Esophagus muscularis mucosa (tissue), 4 donors: ENCODE results near the gene TGFB1I1. TPM values are rescaled to one million over a fixed set of nuclear protein-coding genes. Genes with fewer than 3 reads are reported as not detected.
"Not testable (repeated sequence)": the region's sequence is repeated elsewhere in the genome, so short reads cannot be mapped to it uniquely, and the experiment has no call there.

Experiments
- DNase-seq: peaks from one replicate; pipeline ENCODE4 v3.0.0-alpha.2; 2017; ENCODE audit errors: extremely low spot score
- H3K27ac ChIP-seq, 4 donors: fragments of 200-600 bp; sonication (generic); replicated peaks in 1 of 4; 1 replicate in 3 of 4; 2 replicates in 1 of 4; pipeline ENCODE4 v1.5.1; 2016 to 2019; ENCODE audit warnings: mild to moderate bottlenecking in 1 of 4
- H3K27me3 ChIP-seq, 4 donors: fragments of 200-600 bp; sonication (generic); one replicate each; pipeline versions ENCODE4 v1.5.1 to v1.6.0; 2016 to 2019
- H3K36me3 ChIP-seq, 4 donors: fragments of 200-600 bp; sonication (generic); one replicate each; pipeline ENCODE4 v1.5.1; 2016 to 2019
- H3K4me1 ChIP-seq, 4 donors: fragments of 200-600 bp; sonication (generic); one replicate each; pipeline ENCODE4 v1.5.1; 2016 to 2019
- H3K4me3 ChIP-seq, 4 donors: fragments of 200-600 bp; sonication (generic); 1 replicate in 2 of 4; 2 replicates in 2 of 4; pipeline ENCODE4 v1.5.1; 2016 to 2019; ENCODE audit warnings: mild to moderate bottlenecking in 4 of 4, moderate library complexity in 1 of 4
- H3K9me3 ChIP-seq, 4 donors: fragments of 200-600 bp; sonication (generic); 1 replicate in 3 of 4; 2 replicates in 1 of 4; pipeline ENCODE4 v1.5.1; 2016 to 2019
- EP300 ChIP-seq: sonication (generic); formaldehyde crosslinking; IDR thresholded peaks from one replicate; pipeline ENCODE4 v1.6.1; 2017; ENCODE audit warnings: antibody characterized with exemption
- POLR2A ChIP-seq: fragments of 450-650 bp; IDR thresholded peaks from one replicate; pipeline ENCODE4 v1.6.1; 2017; ENCODE audit warnings: antibody characterized with exemption, moderate library complexity, mild to moderate bottlenecking, low read depth
- POLR2AphosphoS5 ChIP-seq, 2 donors: sonication (generic); formaldehyde crosslinking; IDR thresholded peaks; one replicate each; pipeline ENCODE4 v1.6.1; 2017; ENCODE audit warnings: antibody characterized with exemption in 2 of 2
- WGBS: methylation state at CpG from one replicate; pipeline ENCODE4 v1.1.5; 2018; 5-methylcytosine and 5-hydroxymethylcytosine counted together
- intact Hi-C: fragments of 100-400 bp; cut with DNase I; formaldehyde crosslinking; loops from one replicate; pipeline ENCODE4 v1.15.1; 2023
- total RNA-seq, 4 donors: library from RNA; depleted of rRNA; stranded (reverse); fragments of >200 nt; gene quantifications; one replicate each; pipeline versions ENCODE4 v1.1.0 to v1.2.1, GENCODE V29; 2016
- TF ChIP-seq, protein P1 (sequence below), 3 experiments: fragments of 200-600 bp in 2 of 3; fragments of 450-650 bp in 1 of 3; sonication (generic) in 2 of 3; IDR thresholded peaks; one replicate each; pipeline ENCODE4 v1.5.1; 2017 to 2019; ENCODE audit warnings: antibody characterized with exemption in 3 of 3, mild to moderate bottlenecking in 2 of 3, moderate library complexity in 1 of 3

Gene TGFB1I1
- total RNA-seq, 4 donors from 2014 or later = 255 to 471 (median 274) TPM

DNA sequence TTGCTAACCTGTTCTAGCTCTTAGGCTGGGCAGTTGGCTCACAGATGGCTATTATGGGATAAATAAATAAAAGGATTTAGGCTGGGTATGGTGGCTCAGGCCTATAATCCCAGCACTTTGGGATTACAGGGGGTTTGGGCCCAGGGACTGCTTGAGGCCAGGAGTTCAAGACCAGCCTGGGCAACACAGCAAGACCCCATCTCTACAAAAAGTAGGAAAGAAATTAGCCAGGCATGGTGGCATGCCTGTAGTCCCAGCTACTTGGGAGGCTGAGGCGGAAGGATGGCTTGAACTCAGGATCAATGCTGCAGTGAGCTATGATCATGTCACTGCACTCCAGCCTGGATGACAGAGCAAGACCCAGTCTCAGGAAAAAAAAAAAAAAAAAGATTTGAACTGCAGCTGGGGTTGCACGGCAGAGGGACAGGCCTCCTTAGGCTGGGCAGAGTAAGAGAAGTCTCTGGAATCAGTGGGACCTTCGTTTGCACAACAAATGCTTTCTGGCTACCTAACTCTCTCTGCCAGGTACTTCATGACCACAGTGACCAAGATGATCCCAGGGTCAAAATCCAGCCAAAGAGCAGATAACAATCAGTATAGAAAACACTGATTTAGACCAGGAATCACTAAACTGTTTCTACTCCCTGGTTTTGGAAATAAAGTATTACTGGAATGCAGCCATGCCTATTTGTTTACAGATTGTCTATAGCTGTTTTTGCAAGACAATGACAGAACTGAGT lies 29.4 kb downstream of the TGFB1I1 start:
- Histone ChIP-seq H3K36me3 (peaks cover 18 to 61% (median 49%) of the 10 kb centered on the region in 4 donors), H3K27ac (no peak overlapping the region), H3K4me1 (peaks cover under 1 to 14% (median 7%) of the 10 kb centered on the region in 4 donors), H3K4me3 (no peak overlapping the region), H3K27me3 (no peaks in the 10 kb centered on the region), H3K9me3 (no peaks in the 10 kb centered on the region)
- 81% methylated on average over 3 of the region's 3 CpGs for WGBS
- DNase-seq = no peak
- intact Hi-C loops = no loop called here
- TF ChIP-seq EP300 (no peak), POLR2A (no peak), POLR2AphosphoS5 (IDR thresholded peaks at IDR 0.05) (no peak)
- TF ChIP-seq, protein P1, sequence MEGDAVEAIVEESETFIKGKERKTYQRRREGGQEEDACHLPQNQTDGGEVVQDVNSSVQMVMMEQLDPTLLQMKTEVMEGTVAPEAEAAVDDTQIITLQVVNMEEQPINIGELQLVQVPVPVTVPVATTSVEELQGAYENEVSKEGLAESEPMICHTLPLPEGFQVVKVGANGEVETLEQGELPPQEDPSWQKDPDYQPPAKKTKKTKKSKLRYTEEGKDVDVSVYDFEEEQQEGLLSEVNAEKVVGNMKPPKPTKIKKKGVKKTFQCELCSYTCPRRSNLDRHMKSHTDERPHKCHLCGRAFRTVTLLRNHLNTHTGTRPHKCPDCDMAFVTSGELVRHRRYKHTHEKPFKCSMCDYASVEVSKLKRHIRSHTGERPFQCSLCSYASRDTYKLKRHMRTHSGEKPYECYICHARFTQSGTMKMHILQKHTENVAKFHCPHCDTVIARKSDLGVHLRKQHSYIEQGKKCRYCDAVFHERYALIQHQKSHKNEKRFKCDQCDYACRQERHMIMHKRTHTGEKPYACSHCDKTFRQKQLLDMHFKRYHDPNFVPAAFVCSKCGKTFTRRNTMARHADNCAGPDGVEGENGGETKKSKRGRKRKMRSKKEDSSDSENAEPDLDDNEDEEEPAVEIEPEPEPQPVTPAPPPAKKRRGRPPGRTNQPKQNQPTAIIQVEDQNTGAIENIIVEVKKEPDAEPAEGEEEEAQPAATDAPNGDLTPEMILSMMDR (IDR thresholded peaks at IDR 0.05) = no peak

DNA sequence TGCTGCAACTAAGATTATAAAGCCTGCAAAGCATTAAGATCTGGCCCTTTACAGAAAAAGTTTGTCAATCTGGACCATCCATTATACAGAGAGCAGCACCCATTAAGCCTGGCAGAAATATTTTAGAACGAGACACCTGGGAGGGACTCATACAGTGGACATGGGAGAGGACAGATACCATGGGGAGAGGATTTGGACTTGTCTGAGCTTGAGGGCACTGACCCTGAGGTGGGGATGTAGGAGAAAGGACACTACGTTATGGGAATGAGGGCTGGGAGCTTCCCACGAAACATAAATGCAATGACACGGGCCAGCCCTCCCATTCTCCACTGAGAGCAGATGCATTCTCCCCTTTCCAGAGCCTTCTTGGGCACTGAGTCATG lies 30.0 kb downstream of the TGFB1I1 start:
- TF ChIP-seq EP300 (no peak), POLR2AphosphoS5 (IDR thresholded peaks at IDR 0.05) (no peak), POLR2A (no peak)
- TF ChIP-seq, protein P1 (IDR thresholded peaks at IDR 0.05) = no peak
- Histone ChIP-seq H3K36me3 (peaks cover 16 to 56% (median 44%) of the 10 kb centered on the region in 4 donors), H3K4me3 (no peak overlapping the region), H3K9me3 (no peaks in the 10 kb centered on the region), H3K4me1 (peaks cover 6 to 20% (median 12%) of the 10 kb centered on the region in 4 donors), H3K27ac (no peak overlapping the region), H3K27me3 (no peaks in the 10 kb centered on the region)
- WGBS = 74% methylated on average over 4 of the region's 4 CpGs
- DNase-seq = no peak
- intact Hi-C loops = no loop called here

DNA sequence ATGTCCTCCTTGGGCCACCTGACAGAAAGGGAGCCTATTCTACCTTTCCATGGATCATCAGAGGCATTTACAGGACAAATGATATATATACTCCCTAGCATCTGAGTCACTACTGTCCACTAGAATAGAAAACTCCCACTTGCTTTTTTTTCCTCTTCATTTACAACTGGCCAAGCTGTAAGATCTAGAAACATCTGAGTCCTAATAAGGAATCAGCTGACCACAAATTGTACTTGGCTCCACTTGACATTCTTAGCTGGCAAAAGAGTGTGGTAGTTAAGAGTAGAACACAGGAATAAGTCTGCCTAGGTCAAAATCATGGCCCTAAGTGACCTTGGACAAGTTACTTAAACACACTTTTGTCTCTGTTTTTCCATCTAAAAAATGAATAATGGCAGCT lies 31.0 kb downstream of the TGFB1I1 start:
- H3K4me1 ChIP-seq = peaks cover 14 to 28% (median 19%) of the 10 kb centered on the region in 4 donors
- no peak for DNase-seq
- H3K27me3 ChIP-seq = no peaks in the 10 kb centered on the region
- no peaks in the 10 kb centered on the region for H3K9me3 ChIP-seq
- intact Hi-C loops = no loop called here
- H3K27ac ChIP-seq = no peak overlapping the region
- no peak for TF ChIP-seq POLR2A
- no peak for TF ChIP-seq EP300
- TF ChIP-seq POLR2AphosphoS5 (IDR thresholded peaks at IDR 0.05) = no peak
- TF ChIP-seq, protein P1 (IDR thresholded peaks at IDR 0.05) = no peak
- peaks cover 12 to 46% (median 34%) of the 10 kb centered on the region in 4 donors for H3K36me3 ChIP-seq
- H3K4me3 ChIP-seq = no peak overlapping the region

DNA sequence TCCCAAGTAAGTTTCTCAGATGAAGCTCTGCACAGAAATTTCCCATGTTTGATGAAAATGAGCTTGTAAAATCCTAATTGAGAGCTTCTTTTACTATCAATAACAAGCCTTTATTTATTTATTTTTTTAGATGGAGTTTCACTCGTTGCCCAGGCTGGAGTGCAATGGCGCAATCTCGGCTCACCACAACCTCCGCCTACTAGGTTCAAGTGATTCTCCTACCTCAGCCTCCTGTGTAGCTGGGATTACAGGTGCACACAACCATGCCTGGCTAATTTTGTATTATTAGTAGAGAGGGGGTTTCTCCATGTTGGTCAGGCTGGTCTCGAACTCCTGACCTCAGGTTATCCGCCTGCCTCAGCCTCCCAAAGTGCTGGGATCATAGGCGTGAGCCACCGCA lies 31.6 kb downstream of the TGFB1I1 start:
- Histone ChIP-seq H3K4me1 (peaks cover 14 to 28% (median 19%) of the 10 kb centered on the region in 4 donors), H3K36me3 (peaks cover 6 to 40% (median 28%) of the 10 kb centered on the region in 4 donors)
- H3K27ac ChIP-seq, intact Hi-C loops, H3K4me3 ChIP-seq, H3K9me3 ChIP-seq, H3K27me3 ChIP-seq, DNase-seq: not testable (repeated sequence)
- WGBS = 87% methylated on average over 8 of the region's 8 CpGs

DNA sequence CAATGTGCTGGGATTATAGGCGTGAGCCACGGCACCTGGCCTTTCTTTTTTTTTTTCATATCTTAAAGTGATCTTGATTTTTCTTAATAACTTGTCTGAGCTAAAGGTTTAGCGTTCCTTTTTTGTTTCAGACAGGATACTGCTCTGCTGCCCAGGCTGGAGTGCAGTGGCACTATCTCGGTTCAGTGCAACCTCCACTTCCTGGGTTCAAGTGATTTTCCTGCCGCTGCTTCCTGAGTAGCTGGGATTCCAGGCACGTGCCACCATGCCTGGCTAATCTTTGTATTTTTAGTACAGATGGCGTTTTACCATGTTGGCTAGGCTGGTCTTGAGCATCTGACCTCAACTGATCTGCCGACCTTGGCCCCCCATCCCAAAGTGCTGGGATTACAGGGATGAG lies 32.2 kb downstream of the TGFB1I1 start:
- peaks cover 17 to 33% (median 23%) of the 10 kb centered on the region in 4 donors for H3K4me1 ChIP-seq
- no peaks in the 10 kb centered on the region for H3K9me3 ChIP-seq
- no peak overlapping the region for H3K27ac ChIP-seq
- WGBS = 70% methylated on average over 8 of the region's 8 CpGs
- H3K36me3 ChIP-seq = peaks cover under 1 to 34% (median 22%) of the 10 kb centered on the region in 4 donors
- H3K4me3 ChIP-seq = no peak overlapping the region
- intact Hi-C loops = no loop called here
- H3K27me3 ChIP-seq = no peaks in the 10 kb centered on the region
- DNase-seq = no peak
- no peak for TF ChIP-seq POLR2A
